Peyer's patch (tissue), 4 donors: ENCODE data around the gene OXNAD1.

ENCODE experiments used
- POLR2A ChIP-seq, 2 donors: fragments of 450-650 bp; IDR thresholded peaks; one replicate each; pipeline ENCODE4 v1.5.1; 2017; ENCODE audit warnings: antibody characterized with exemption in 2 of 2, mild to moderate bottlenecking in 2 of 2, moderate library complexity in 2 of 2
- TF ChIP-seq, protein P1 (sequence below), 6 experiments: fragments of 450-650 bp in 4 of 6; fragments of 200-600 bp in 2 of 6; sonication (generic) in 1 of 6; IDR thresholded peaks; one replicate each; pipeline ENCODE4 v1.5.1; 2017 to 2019; ENCODE audit warnings: antibody characterized with exemption in 6 of 6, mild to moderate bottlenecking in 3 of 6, moderate library complexity in 1 of 6

DNA sequence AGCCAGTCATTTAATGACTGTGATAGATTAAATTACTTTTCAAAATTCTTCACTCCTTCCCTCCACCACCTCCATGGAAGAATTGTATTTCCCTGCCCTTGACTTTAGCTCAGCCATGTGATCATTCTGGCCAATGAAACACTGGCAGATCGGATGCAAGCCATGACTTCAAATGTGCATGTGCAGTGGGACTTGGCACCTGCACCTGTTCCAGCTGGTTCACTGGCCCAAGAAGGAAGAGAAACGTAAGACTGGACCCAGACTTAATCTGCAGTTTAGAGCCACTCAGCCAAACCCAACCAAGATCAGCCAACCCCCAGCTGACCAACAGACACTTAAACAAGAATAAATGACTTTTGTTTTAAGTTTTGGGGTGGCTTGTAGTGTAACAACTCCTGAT is 12.0 kb upstream of the OXNAD1 start:
- TF ChIP-seq POLR2A (IDR thresholded peaks at IDR 0.05), result no peak
- TF ChIP-seq, protein P1, sequence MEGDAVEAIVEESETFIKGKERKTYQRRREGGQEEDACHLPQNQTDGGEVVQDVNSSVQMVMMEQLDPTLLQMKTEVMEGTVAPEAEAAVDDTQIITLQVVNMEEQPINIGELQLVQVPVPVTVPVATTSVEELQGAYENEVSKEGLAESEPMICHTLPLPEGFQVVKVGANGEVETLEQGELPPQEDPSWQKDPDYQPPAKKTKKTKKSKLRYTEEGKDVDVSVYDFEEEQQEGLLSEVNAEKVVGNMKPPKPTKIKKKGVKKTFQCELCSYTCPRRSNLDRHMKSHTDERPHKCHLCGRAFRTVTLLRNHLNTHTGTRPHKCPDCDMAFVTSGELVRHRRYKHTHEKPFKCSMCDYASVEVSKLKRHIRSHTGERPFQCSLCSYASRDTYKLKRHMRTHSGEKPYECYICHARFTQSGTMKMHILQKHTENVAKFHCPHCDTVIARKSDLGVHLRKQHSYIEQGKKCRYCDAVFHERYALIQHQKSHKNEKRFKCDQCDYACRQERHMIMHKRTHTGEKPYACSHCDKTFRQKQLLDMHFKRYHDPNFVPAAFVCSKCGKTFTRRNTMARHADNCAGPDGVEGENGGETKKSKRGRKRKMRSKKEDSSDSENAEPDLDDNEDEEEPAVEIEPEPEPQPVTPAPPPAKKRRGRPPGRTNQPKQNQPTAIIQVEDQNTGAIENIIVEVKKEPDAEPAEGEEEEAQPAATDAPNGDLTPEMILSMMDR (IDR thresholded peaks at IDR 0.05), result no peak
